Esophagus squamous epithelium (tissue), 5 donors: ENCODE data around the gene TEX44. TPM values are rescaled to one million over a fixed set of nuclear protein-coding genes. Genes with fewer than 3 reads are reported as not detected.
A peak's percentile ranks its signal among the peaks of the same experiment; 100 is the strongest.
"Not testable (repeated sequence)": the region's sequence is repeated elsewhere in the genome, so short reads cannot be mapped to it uniquely, and the experiment has no call there.

Experiments used
- DNase-seq: peaks from one replicate; lab custom pipeline; 2025; lab: John Stamatoyannopoulos, UW
- H3K27ac ChIP-seq, 4 donors: fragments of 200-600 bp; sonication (generic); one replicate each; pipeline ENCODE4 v1.5.1; 2016 to 2019; ENCODE audit warnings: mild to moderate bottlenecking in 1 of 4
- H3K27me3 ChIP-seq, 4 donors: fragments of 200-600 bp; sonication (generic); 1 replicate in 3 of 4; 2 replicates in 1 of 4; pipeline versions ENCODE4 v1.5.1 to v1.6.0; 2017 to 2021; ENCODE audit warnings: antibody characterized with exemption in 1 of 4
- H3K36me3 ChIP-seq, 3 donors: fragments of 200-600 bp; sonication (generic); one replicate each; pipeline ENCODE4 v1.5.1; 2016 to 2019
- H3K4me1 ChIP-seq, 3 donors: fragments of 200-600 bp; sonication (generic); one replicate each; pipeline ENCODE4 v1.5.1; 2017 to 2019
- H3K4me3 ChIP-seq, 4 donors: fragments of 200-600 bp; sonication (generic); 1 replicate in 3 of 4; 2 replicates in 1 of 4; pipeline ENCODE4 v1.5.1; 2016 to 2019; ENCODE audit warnings: mild to moderate bottlenecking in 2 of 4, moderate library complexity in 1 of 4
- H3K9me3 ChIP-seq, 3 donors: fragments of 200-600 bp; sonication (generic); one replicate each; pipeline ENCODE4 v1.5.1; 2016 to 2019
- CTCF ChIP-seq, 6 experiments: fragments of 450-650 bp in 4 of 6; fragments of 200-600 bp in 2 of 6; sonication (generic) in 2 of 6; IDR thresholded peaks; one replicate each; pipeline ENCODE4 v1.5.1; 2016 to 2019; ENCODE audit warnings: antibody characterized with exemption in 6 of 6, mild to moderate bottlenecking in 4 of 6, moderate library complexity in 4 of 6
- POLR2A ChIP-seq, 4 donors: fragments of 450-650 bp; IDR thresholded peaks; one replicate each; pipeline ENCODE4 v1.6.1; 2017; ENCODE audit warnings: antibody characterized with exemption in 4 of 4, mild to moderate bottlenecking in 4 of 4, moderate library complexity in 3 of 4
- WGBS, 2 donors: methylation state at CpG; one replicate each; pipeline ENCODE4 v1.1.5; 2018; 5-methylcytosine and 5-hydroxymethylcytosine counted together
- intact Hi-C: fragments of 100-400 bp; cut with DNase I; formaldehyde crosslinking; loops from one replicate; pipeline ENCODE4 v1.15.0; 2022
- total RNA-seq, 4 donors: library from RNA; depleted of rRNA; stranded (reverse); fragments of >200 nt; gene quantifications; one replicate each; pipeline ENCODE4 v1.1.0, GENCODE V29; 2016
- donor health status: DM: yes; HTN: yes; CAD: no.

The TEX44 gene
- total RNA-seq, 4 donors from 2014 or later: not detected

GRCh38 chr2:231579560-231579959 lies 13.1 kb upstream of the TEX44 start:
- no peak for DNase-seq
- H3K36me3 ChIP-seq: no peaks in the 10 kb centered on the region
- H3K27me3 ChIP-seq: no peaks in the 10 kb centered on the region
- H3K27ac ChIP-seq: no peak overlapping the region
- intact Hi-C loops: no loop called here
- no peaks in the 10 kb centered on the region for H3K9me3 ChIP-seq
- H3K4me1 ChIP-seq: peaks cover 0 to 4% (median 0%) of the 10 kb centered on the region in 3 donors
- WGBS, 2 donors: 90 to 91% methylated on average over 3 of the region's 3 CpGs
- H3K4me3 ChIP-seq: no peak overlapping the region
- TF ChIP-seq POLR2A (IDR thresholded peaks at IDR 0.05) (no peak), CTCF (IDR thresholded peaks at IDR 0.05) (no peak)

- Histone ChIP-seq H3K4me3 (no peak overlapping the region), H3K36me3 (no peaks in the 10 kb centered on the region), H3K4me1 (peaks cover 0 to 3% (median 0%) of the 10 kb centered on the region in 3 donors), H3K27me3 (no peaks in the 10 kb centered on the region), H3K9me3 (no peaks in the 10 kb centered on the region), H3K27ac (no peak overlapping the region)
- no peak for DNase-seq
- TF ChIP-seq CTCF (IDR thresholded peaks at IDR 0.05) (no peak), POLR2A (IDR thresholded peaks at IDR 0.05) (no peak)
- intact Hi-C loops: no loop called here
- WGBS, 2 donors: 42 to 63% methylated on average over 4 of the region's 4 CpGs
These were observed 11.3 kb upstream of the TEX44 start for GRCh38 chr2:231581328-231581727.

GRCh38 chr2:231583982-231584381 lies 8.7 kb upstream of the TEX44 start:
- H3K4me1 ChIP-seq: no peaks in the 10 kb centered on the region
- H3K27ac ChIP-seq: no peak overlapping the region
- no peaks in the 10 kb centered on the region for H3K9me3 ChIP-seq
- no peaks in the 10 kb centered on the region for H3K27me3 ChIP-seq
- TF ChIP-seq POLR2A (IDR thresholded peaks at IDR 0.05) (no peak), CTCF (IDR thresholded peaks at IDR 0.05) (no peak)
- no peaks in the 10 kb centered on the region for H3K36me3 ChIP-seq
- no peak for DNase-seq
- no peak overlapping the region for H3K4me3 ChIP-seq
- WGBS, 2 donors: 67 to 70% methylated on average over 4 to 11 of the region's 11 CpGs
- intact Hi-C loops: no loop called here

- H3K9me3 ChIP-seq, DNase-seq, H3K4me3 ChIP-seq, intact Hi-C loops, H3K36me3 ChIP-seq, H3K27me3 ChIP-seq, H3K27ac ChIP-seq: not testable (repeated sequence)
- WGBS, 2 donors: 75 to 100% methylated on average over 1 of the region's 1 CpG
- H3K4me1 ChIP-seq: peaks cover 0 to 14% (median 0%) of the 10 kb centered on the region in 3 donors
These were observed 4.9 kb upstream of the TEX44 start for GRCh38 chr2:231587744-231588143.

GRCh38 chr2:231589656-231590055 lies 3.0 kb upstream of the TEX44 start:
- peaks cover 0 to 17% (median 0%) of the 10 kb centered on the region in 3 donors for H3K4me1 ChIP-seq
- peak overlapping the region in 1 of 4 donors; percentile 83 for H3K27ac ChIP-seq
- no peaks in the 10 kb centered on the region for H3K9me3 ChIP-seq
- no peaks in the 10 kb centered on the region for H3K36me3 ChIP-seq
- no peaks in the 10 kb centered on the region for H3K27me3 ChIP-seq
- DNase-seq: no peak
- no peak for TF ChIP-seq CTCF (IDR thresholded peaks at IDR 0.05)
- TF ChIP-seq POLR2A (IDR thresholded peaks at IDR 0.05): no peak
- intact Hi-C loops: no loop called here
- no peak overlapping the region for H3K4me3 ChIP-seq
- 85 to 91% methylated on average over 7 of the region's 7 CpGs for WGBS, 2 donors

GRCh38 chr2:231590614-231591013 lies 2.0 kb upstream of the TEX44 start:
- WGBS, 2 donors: 16 to 57% methylated on average over 5 to 6 of the region's 6 CpGs
- DNase-seq: no peak
- Histone ChIP-seq H3K9me3 (no peaks in the 10 kb centered on the region), H3K27me3 (no peaks in the 10 kb centered on the region), H3K4me1 (peaks cover 0 to 17% (median 0%) of the 10 kb centered on the region in 3 donors), H3K27ac (peak overlapping the region in 3 of 4 donors; percentile 59 to 83 (median 65)), H3K36me3 (no peaks in the 10 kb centered on the region), H3K4me3 (no peak overlapping the region)
- intact Hi-C loops: no loop called here
- no peak for TF ChIP-seq POLR2A (IDR thresholded peaks at IDR 0.05)
- TF ChIP-seq CTCF (IDR thresholded peaks at IDR 0.05): no peak
